SK-N-SH (cell line): ENCODE measurements around the gene DCLK1. TPM values are rescaled to one million over a fixed set of nuclear protein-coding genes. Genes with fewer than 3 reads are reported as not detected.

ENCODE experiments used
- CTCF ChIA-PET: fragments of 300-600, 350-600 bp; formaldehyde crosslinking; extraction: SDS; loops from one replicate; lab custom pipeline; 2021; lab: Yijun Ruan, JAX
- POLR2A ChIA-PET: fragments of 350-600 bp; sonication (Branson Sonifier 250); formaldehyde crosslinking; extraction: SDS; loops from one replicate; lab custom pipeline; 2020; ENCODE audit warnings: antibody characterized with exemption, inconsistent platforms; lab: Yijun Ruan, JAX
- DNase-seq: peaks from one replicate; pipeline ENCODE4 v3.0.0; 2012
- H2AFZ ChIP-seq: fragments of 200-600 bp; sonication (generic); 2 replicates; pipeline ENCODE4 v1.8.1; 2016; ENCODE audit warnings: antibody characterized with exemption, mild to moderate bottlenecking, low read depth
- H3F3A ChIP-seq: fragments of 200-600 bp; sonication (generic); replicated peaks from 2 replicates; pipeline ENCODE3; 2016; ENCODE audit warnings: antibody characterized with exemption, mild to moderate bottlenecking; ENCODE audit not compliant: insufficient read depth
- H3K27ac ChIP-seq, 2 experiments: fragments of 200-500 bp in 1 of 2; fragments of 200-600 bp in 1 of 2; sonication (Bioruptor generic) in 1 of 2; sonication (generic), shearing (Covaris generic) in 1 of 2; 2 replicates each; pipeline versions ENCODE4 v1.5.1 to v1.6.1; 2014 to 2016; ENCODE audit warnings: low read depth in 2 of 2, inconsistent platforms in 1 of 2, low read length in 1 of 2, mild to moderate bottlenecking in 1 of 2, mixed read lengths in 1 of 2
- H3K27me3 ChIP-seq: fragments of 200-600 bp; sonication (generic), shearing (Covaris generic); 2 replicates; pipeline ENCODE4 v1.6.1; 2016; ENCODE audit warnings: mixed run types; ENCODE audit not compliant: insufficient read depth
- H3K36me3 ChIP-seq, 2 experiments: fragments of 200-500 bp in 1 of 2; fragments of 200-600 bp in 1 of 2; sonication (Bioruptor generic) in 1 of 2; sonication (generic) in 1 of 2; replicated peaks in 1 of 2; 2 replicates each; pipeline versions ENCODE3 to v1.5.1; 2014 to 2016; ENCODE audit warnings: low read length in 1 of 2, mild to moderate bottlenecking in 1 of 2; ENCODE audit not compliant: insufficient read depth in 2 of 2, control insufficient read depth in 1 of 2
- H3K4me1 ChIP-seq, 2 experiments: fragments of 200-500 bp in 1 of 2; fragments of 200-600 bp in 1 of 2; sonication (Bioruptor generic) in 1 of 2; sonication (generic), shearing (Covaris generic) in 1 of 2; 2 replicates each; pipeline versions ENCODE4 v1.5.1 to v1.6.1; 2014 to 2016; ENCODE audit warnings: low read depth in 1 of 2, low read length in 1 of 2, mixed run types in 1 of 2; ENCODE audit not compliant: insufficient read depth in 2 of 2, control insufficient read depth in 1 of 2
- H3K4me2 ChIP-seq: fragments of 200-600 bp; sonication (generic), shearing (Covaris generic); 2 replicates; pipeline ENCODE4 v1.6.1; 2017; ENCODE audit warnings: mixed run types
- H3K4me3 ChIP-seq, 2 experiments: fragments of 200-500 bp in 1 of 2; fragments of 200-600 bp in 1 of 2; sonication (Bioruptor generic) in 1 of 2; sonication (generic), shearing (Covaris generic) in 1 of 2; 2 replicates each; pipeline versions ENCODE4 v1.5.1 to v1.8.1; 2014 to 2016; ENCODE audit warnings: low read depth in 2 of 2, inconsistent platforms in 1 of 2, low read length in 1 of 2, mild to moderate bottlenecking in 1 of 2, mixed read lengths in 1 of 2, moderate library complexity in 1 of 2
- H3K79me2 ChIP-seq: fragments of 200-600 bp; sonication (generic); 2 replicates; pipeline ENCODE4 v1.8.1; 2017; ENCODE audit warnings: mild to moderate bottlenecking; ENCODE audit not compliant: insufficient read depth
- H3K9ac ChIP-seq: fragments of 200-600 bp; sonication (generic); 2 replicates; pipeline ENCODE4 v1.6.1; 2017; ENCODE audit warnings: mixed run types
- H3K9me2 ChIP-seq: fragments of 200-600 bp; sonication (generic); 2 replicates; pipeline ENCODE4 v1.6.1; 2017; ENCODE audit warnings: mixed run types
- H3K9me3 ChIP-seq: fragments of 200-600 bp; sonication (generic); 2 replicates; pipeline ENCODE4 v1.6.1; 2017; ENCODE audit warnings: mixed run types, mild to moderate bottlenecking, moderate library complexity
- H4K20me1 ChIP-seq: fragments of 200-600 bp; sonication (generic); 2 replicates; pipeline ENCODE4 v1.6.1; 2017; ENCODE audit warnings: mild to moderate bottlenecking, mixed run types; ENCODE audit not compliant: insufficient read depth
- CHD2 ChIP-seq: fragments of 150-350 bp; IDR thresholded peaks from 2 replicates; pipeline ENCODE4 v1.6.1; 2018; ENCODE audit warnings: low read length; ENCODE audit not compliant: partially characterized antibody
- ELF1 ChIP-seq: IDR thresholded peaks from 2 replicates; pipeline ENCODE4 v1.4.0; 2012
- EZH2phosphoT487 ChIP-seq: fragments of 200-600 bp; sonication (generic); IDR thresholded peaks from 2 replicates; pipeline ENCODE4 v1.6.1; 2017; ENCODE audit warnings: low read depth, mixed run types, mild to moderate bottlenecking, antibody characterized with exemption, moderate library complexity, borderline replicate concordance
- FOSL2 ChIP-seq: IDR thresholded peaks from 2 replicates; pipeline ENCODE4 v1.4.0; 2012; ENCODE audit warnings: low read depth, mild to moderate bottlenecking, moderate library complexity, borderline replicate concordance
- FOXJ3 ChIP-seq: sonication (generic); formaldehyde crosslinking; IDR thresholded peaks from 2 replicates; pipeline ENCODE4 v1.5.1; 2020; ENCODE audit warnings: mild to moderate bottlenecking, missing genetic modification reagents
- FOXM1 ChIP-seq: IDR thresholded peaks from 2 replicates; pipeline ENCODE4 v1.4.0; 2012; ENCODE audit warnings: low read depth, mild to moderate bottlenecking
- GATA2 ChIP-seq: sonication (generic); formaldehyde crosslinking; IDR thresholded peaks from 2 replicates; pipeline ENCODE4 v1.5.0; 2020; ENCODE audit warnings: mild to moderate bottlenecking, missing genetic modification reagents
- IRF3 ChIP-seq: fragments of 150-350 bp; IDR thresholded peaks from 2 replicates; pipeline ENCODE4 v1.6.1; 2016; ENCODE audit warnings: mild to moderate bottlenecking, low read depth, low read length
- JUND ChIP-seq: IDR thresholded peaks from 2 replicates; pipeline ENCODE4 v1.4.0; 2012
- MEF2A ChIP-seq: IDR thresholded peaks from 2 replicates; pipeline ENCODE4 v1.4.0; 2012; ENCODE audit warnings: low read depth, borderline replicate concordance
- MXI1 ChIP-seq: IDR thresholded peaks from 2 replicates; pipeline ENCODE4 v1.6.1; 2012; ENCODE audit warnings: mild to moderate bottlenecking, low read depth, low read length, improper control_type of control experiment
- NFIC ChIP-seq: IDR thresholded peaks from 2 replicates; pipeline ENCODE4 v1.4.0; 2012; ENCODE audit warnings: borderline replicate concordance
- NRF1 ChIP-seq: IDR thresholded peaks from 2 replicates; pipeline ENCODE4 v1.6.1; 2012; ENCODE audit warnings: low read depth, mild to moderate bottlenecking, low read length
- POLR2AphosphoS5 ChIP-seq: IDR thresholded peaks from 2 replicates; pipeline ENCODE4 v1.6.1; 2012; ENCODE audit warnings: low read depth, low read length
- RCOR1 ChIP-seq: fragments of 150-350 bp; IDR thresholded peaks from 2 replicates; pipeline ENCODE4 v1.6.1; 2017; ENCODE audit warnings: antibody characterized with exemption, low read length
- SIN3A ChIP-seq: IDR thresholded peaks from 2 replicates; pipeline ENCODE4 v1.6.1; 2012; ENCODE audit warnings: low read depth, mild to moderate bottlenecking, low read length, moderate library complexity, borderline replicate concordance
- SMC3 ChIP-seq: IDR thresholded peaks from 2 replicates; pipeline ENCODE4 v1.6.1; 2012; ENCODE audit warnings: low read depth, low read length, improper control_type of control experiment
- TAF1 ChIP-seq: IDR thresholded peaks from 2 replicates; pipeline ENCODE4 v1.6.1; 2012; ENCODE audit warnings: low read depth, mild to moderate bottlenecking, low read length, moderate library complexity, borderline replicate concordance
- TCF12 ChIP-seq: IDR thresholded peaks from 2 replicates; pipeline ENCODE4 v1.4.0; 2012
- YY1 ChIP-seq: IDR thresholded peaks from 2 replicates; pipeline ENCODE4 v1.4.0; 2012; ENCODE audit warnings: low read depth, mild to moderate bottlenecking
- ZBTB33 ChIP-seq: IDR thresholded peaks from 2 replicates; pipeline ENCODE4 v1.4.0; 2012; ENCODE audit warnings: low read depth, borderline replicate concordance
- WGBS: methylation state at CpG from one replicate; pipeline ENCODE4 v1.1.6; 2017; ENCODE audit warnings: low lambda C conversion rate; 5-methylcytosine and 5-hydroxymethylcytosine counted together
- polyA plus RNA-seq, 3 experiments: library from polyadenylated mRNA; depleted of rRNA; stranded (reverse); fragments of >200 nt; gene quantifications; 2 replicates each; pipeline ENCODE4 v1.2.3, GENCODE V29; 2012
- TF ChIP-seq, protein P1 (sequence below): IDR thresholded peaks from 2 replicates; pipeline ENCODE4 v1.4.0; 2012; ENCODE audit warnings: low read depth

The DCLK1 gene
- polyA plus RNA-seq, 1 of the 3 experiments (the other 2 are of a cell fraction), result 1.1 TPM

GRCh38 chr13:35966024-35966423 lies 165.2 kb downstream of the DCLK1 start:
- CTCF ChIA-PET, result interaction anchor here (1.1 to 1.2 kb wide), 2 partner anchors 157 to 309 kb away, joined by 3 to 5 read pairs; no protein-coding TSS in a partner anchor
- no peaks in the 10 kb centered on the region for H3K9me2 ChIP-seq
- H3K4me2 ChIP-seq, result no peak overlapping the region
- H4K20me1 ChIP-seq, result no peaks in the 10 kb centered on the region
- H3K36me3 ChIP-seq, result no peaks in the 10 kb centered on the region
- no peak overlapping the region for H2AFZ ChIP-seq
- no peaks in the 10 kb centered on the region for H3K27me3 ChIP-seq
- H3K79me2 ChIP-seq, result no peaks in the 10 kb centered on the region
- peaks cover 4 to 5% of the 10 kb centered on the region in 2 experiments; a peak in 3 of 4 replicates for H3K4me1 ChIP-seq
- H3K9ac ChIP-seq, result no peak overlapping the region
- H3F3A ChIP-seq, result peaks cover 4% of the 10 kb centered on the region
- POLR2A ChIA-PET, result no interaction called here
- H3K4me3 ChIP-seq, result no peak overlapping the region
- TF ChIP-seq GATA2 (CRISPR knock-in tag), result no peak
- TF ChIP-seq SIN3A, result no peak
- TF ChIP-seq CHD2, result no peak
- TF ChIP-seq SMC3, result no peak
- TF ChIP-seq TCF12, result no peak
- TF ChIP-seq POLR2AphosphoS5, result no peak
- TF ChIP-seq ZBTB33, result no peak
- TF ChIP-seq JUND, result no peak
- TF ChIP-seq TAF1, result no peak
- TF ChIP-seq MEF2A, result no peak
- no peak for TF ChIP-seq YY1
- TF ChIP-seq ELF1, result no peak
- TF ChIP-seq NFIC, result no peak
- TF ChIP-seq, all 33 proteins: peak for 0
- 76% methylated on average over 1 of the region's 1 CpG for whole genome bisulfite sequencing
- Histone ChIP-seq H3K27ac (peak overlapping the region; percentile 14 to 68; a peak in 2 of 4 replicates), H3K9me3 (no peaks in the 10 kb centered on the region)
- no peak for DNase-seq

DNA sequence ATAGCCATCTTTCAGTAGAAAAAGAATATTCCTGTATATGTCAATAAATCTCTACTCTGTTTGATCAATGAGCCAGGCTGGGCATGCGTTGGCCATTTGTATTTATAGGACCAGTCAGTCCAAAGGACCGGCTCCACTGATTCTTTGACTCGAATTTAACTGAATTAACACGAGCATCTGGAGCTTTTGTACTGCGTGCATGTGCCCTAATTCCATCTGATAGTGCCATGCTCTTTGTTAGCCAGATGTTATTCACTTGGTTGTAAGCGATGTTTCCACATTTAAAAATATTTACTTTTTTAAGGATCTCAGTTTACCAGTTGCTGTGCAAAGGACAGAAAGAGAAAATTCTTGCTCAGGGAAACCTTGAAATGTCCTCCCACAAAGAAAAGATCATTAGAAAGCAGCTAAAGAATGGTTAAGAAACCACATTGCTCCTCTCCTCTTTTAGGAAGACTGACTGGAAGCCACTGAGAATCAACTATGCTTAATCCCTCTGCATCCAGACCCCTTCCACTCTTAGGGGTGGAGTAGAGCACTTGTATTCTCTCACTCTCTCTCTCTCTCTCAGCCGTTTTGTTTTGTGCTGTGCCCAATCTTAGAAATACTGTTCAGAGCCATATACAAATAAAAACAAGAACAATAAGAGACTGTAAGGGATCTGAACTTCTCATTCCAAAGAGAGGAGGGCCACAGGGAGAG lies 165.8 kb downstream of the DCLK1 start:
- ChIA-PET POLR2A (no interaction called here), CTCF (interaction anchor here (0.6 to 1.2 kb wide), 5 partner anchors 11 to 310 kb away, joined by 3 to 5 read pairs (median 3); no protein-coding TSS in a partner anchor)
- Histone ChIP-seq H3F3A (peaks cover 10% of the 10 kb centered on the region), H3K4me1 (peaks cover 5 to 10% of the 10 kb centered on the region in 2 experiments; a peak in 3 of 4 replicates), H3K27me3 (no peaks in the 10 kb centered on the region), H2AFZ (no peak overlapping the region), H4K20me1 (no peaks in the 10 kb centered on the region), H3K36me3 (no peaks in the 10 kb centered on the region), H3K9ac (no peak overlapping the region), H3K4me3 (no peak overlapping the region), H3K9me3 (no peaks in the 10 kb centered on the region), H3K79me2 (no peaks in the 10 kb centered on the region), H3K4me2 (no peak overlapping the region), H3K9me2 (no peaks in the 10 kb centered on the region), H3K27ac (peak overlapping the region; percentile 25 to 68; a peak in 3 of 4 replicates)
- 50% methylated on average over 7 of the region's 7 CpGs for WGBS
- peak; percentile 74 for DNase-seq
- no peak for TF ChIP-seq NRF1
- TF ChIP-seq, protein P1, sequence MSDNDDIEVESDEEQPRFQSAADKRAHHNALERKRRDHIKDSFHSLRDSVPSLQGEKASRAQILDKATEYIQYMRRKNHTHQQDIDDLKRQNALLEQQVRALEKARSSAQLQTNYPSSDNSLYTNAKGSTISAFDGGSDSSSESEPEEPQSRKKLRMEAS, result no peak
- TF ChIP-seq ZBTB33, result no peak
- TF ChIP-seq JUND, result no peak
- TF ChIP-seq FOXJ3, result 0 out of 2 replicates have a peak, but pooled peaks have one; percentile 12
- TF ChIP-seq FOXM1, result no peak
- no peak for TF ChIP-seq IRF3
- no peak for TF ChIP-seq ELF1
- TF ChIP-seq FOSL2, result no peak
- peak; percentile 37; the same call in 1 of the 2 replicates for TF ChIP-seq MXI1
- no peak for TF ChIP-seq POLR2AphosphoS5
- TF ChIP-seq RCOR1, result peak; percentile 84
- no peak for TF ChIP-seq EZH2phosphoT487
